HepG2 (cell line): ENCODE results near the gene SMIM44. TPM values are rescaled to one million over a fixed set of nuclear protein-coding genes. Genes with fewer than 3 reads are reported as not detected.
A peak's percentile ranks its signal among the peaks of the same experiment; 100 is the strongest.

Source experiments
- ARNT ChIP-seq: fragments of 450-650 bp; IDR thresholded peaks from 2 replicates; pipeline ENCODE4 v1.6.1; 2017
- CREBL2 ChIP-seq: sonication (generic); formaldehyde crosslinking; IDR thresholded peaks from 2 replicates; pipeline ENCODE4 v1.8.1; 2023; ENCODE audit warnings: missing genetic modification reagents, mild to moderate bottlenecking, borderline replicate concordance
- DR1 ChIP-seq: sonication (generic); formaldehyde crosslinking; IDR thresholded peaks from 2 replicates; pipeline ENCODE4 v1.8.0; 2021; ENCODE audit warnings: mild to moderate bottlenecking, missing genetic modification reagents, inconsistent platforms
- DZIP1 ChIP-seq: sonication (generic); formaldehyde crosslinking; IDR thresholded peaks from 2 replicates; pipeline ENCODE4 v1.5.0; 2020; ENCODE audit warnings: mild to moderate bottlenecking, missing genetic modification reagents
- GABPB1 ChIP-seq: IDR thresholded peaks from 2 replicates; pipeline ENCODE4 v1.6.1; 2016; ENCODE audit warnings: mild to moderate bottlenecking, missing genetic modification reagents, moderate library complexity, missing compliant biosample characterization
- HDAC1 ChIP-seq: sonication (generic); formaldehyde crosslinking; IDR thresholded peaks from 2 replicates; pipeline ENCODE4 v1.5.1; 2020; ENCODE audit warnings: mild to moderate bottlenecking, missing genetic modification reagents
- IKZF1 ChIP-seq: fragments of 450-650 bp; IDR thresholded peaks from 2 replicates; pipeline ENCODE4 v1.7.1; 2016
- KLF12 ChIP-seq: sonication (generic); formaldehyde crosslinking; IDR thresholded peaks from 2 replicates; pipeline ENCODE4 v1.4.0; 2020; ENCODE audit warnings: missing genetic modification reagents, borderline replicate concordance
- KMT2A ChIP-seq: sonication (generic); formaldehyde crosslinking; IDR thresholded peaks from 2 replicates; pipeline ENCODE4 v1.4.0; 2020; ENCODE audit warnings: missing genetic modification reagents
- MEIS1 ChIP-seq: sonication (generic); formaldehyde crosslinking; IDR thresholded peaks from 2 replicates; pipeline ENCODE4 v1.9.0; 2021; ENCODE audit warnings: mild to moderate bottlenecking, missing genetic modification reagents, moderate library complexity, borderline replicate concordance
- NFIB ChIP-seq: sonication (generic); formaldehyde crosslinking; IDR thresholded peaks from 2 replicates; pipeline ENCODE4 v1.9.0; 2021; ENCODE audit warnings: missing genetic modification reagents, mild to moderate bottlenecking, borderline replicate concordance
- NR2F1 ChIP-seq, 2 experiments: fragments of 450-650 bp in 1 of 2; formaldehyde crosslinking in 1 of 2; IDR thresholded peaks; 2 replicates each; pipeline versions ENCODE4 v1.5.0 to v1.6.1; 2016 to 2020; ENCODE audit warnings: mild to moderate bottlenecking in 1 of 2, missing compliant biosample characterization in 1 of 2, missing genetic modification reagents in 1 of 2, moderate library complexity in 1 of 2
- PITX1 ChIP-seq: sonication (generic); formaldehyde crosslinking; IDR thresholded peaks from 2 replicates; pipeline ENCODE4 v1.5.1; 2020; ENCODE audit warnings: mild to moderate bottlenecking, missing genetic modification reagents
- POLR2A ChIP-seq, 2 experiments: IDR thresholded peaks; 2 replicates each; pipeline ENCODE4 v1.6.1; 2011; ENCODE audit warnings: low read depth in 2 of 2, low read length in 2 of 2, mild to moderate bottlenecking in 1 of 2, moderate library complexity in 1 of 2; ENCODE audit not compliant: insufficient read depth in 1 of 2
- SAFB2 ChIP-seq: sonication (generic); formaldehyde crosslinking; IDR thresholded peaks from 2 replicates; pipeline ENCODE4 v1.5.1; 2020; ENCODE audit warnings: missing genetic modification reagents, low read depth, mild to moderate bottlenecking, borderline replicate concordance
- SOX5 ChIP-seq: IDR thresholded peaks from 2 replicates; pipeline ENCODE4 v1.6.1; 2016; ENCODE audit warnings: borderline replicate concordance
- SOX6 ChIP-seq, 2 experiments: fragments of 450-650 bp in 1 of 2; sonication (generic) in 1 of 2; formaldehyde crosslinking in 1 of 2; IDR thresholded peaks; 2 replicates each; pipeline versions ENCODE4 v1.4.0 to v1.6.1; 2017 to 2020; ENCODE audit warnings: antibody characterized with exemption in 1 of 2, mild to moderate bottlenecking in 1 of 2, missing genetic modification reagents in 1 of 2
- TBX2 ChIP-seq: sonication (generic); formaldehyde crosslinking; IDR thresholded peaks from 2 replicates; pipeline ENCODE4 v1.5.0; 2020; ENCODE audit warnings: missing genetic modification reagents, mild to moderate bottlenecking, borderline replicate concordance
- TRAFD1 ChIP-seq: sonication (generic); formaldehyde crosslinking; IDR thresholded peaks from 2 replicates; pipeline ENCODE4 v1.5.1; 2020; ENCODE audit warnings: missing genetic modification reagents, mild to moderate bottlenecking, borderline replicate concordance
- ZNF124 ChIP-seq: sonication (generic); formaldehyde crosslinking; IDR thresholded peaks from 2 replicates; pipeline ENCODE4 v1.4.0; 2020; ENCODE audit warnings: missing genetic modification reagents
- ZNF230 ChIP-seq: sonication (generic); formaldehyde crosslinking; IDR thresholded peaks from 2 replicates; pipeline ENCODE4 v1.4.0; 2020; ENCODE audit warnings: mild to moderate bottlenecking, missing genetic modification reagents
- ZNF232 ChIP-seq: sonication (generic); formaldehyde crosslinking; IDR thresholded peaks from 2 replicates; pipeline ENCODE4 v1.4.0; 2020; ENCODE audit warnings: missing genetic modification reagents, borderline replicate concordance
- ZNF484 ChIP-seq: sonication (generic); formaldehyde crosslinking; IDR thresholded peaks from 2 replicates; pipeline ENCODE4 v1.5.1; 2020; ENCODE audit warnings: mild to moderate bottlenecking, low read depth, missing genetic modification reagents, borderline replicate concordance
- ZNF878 ChIP-seq: sonication (generic); formaldehyde crosslinking; IDR thresholded peaks from 2 replicates; pipeline ENCODE4 v1.8.1; 2023; ENCODE audit warnings: mild to moderate bottlenecking, missing genetic modification reagents, moderate library complexity
- ZSCAN25 ChIP-seq: sonication (generic); formaldehyde crosslinking; IDR thresholded peaks from 2 replicates; pipeline ENCODE4 v1.8.0; 2022; ENCODE audit warnings: mild to moderate bottlenecking, missing genetic modification reagents
- ZSCAN9 ChIP-seq: IDR thresholded peaks from 2 replicates; pipeline ENCODE4 v1.6.1; 2016; ENCODE audit warnings: borderline replicate concordance
- polyA plus RNA-seq, 8 experiments: library from polyadenylated mRNA; depleted of rRNA in 3 of 8; stranded (reverse) in 7 of 8; unstranded in 1 of 8; fragments of >200 nt; fragmentation: Illumina TruSeq in 4 of 8; extraction: Trizol in 4 of 8; gene quantifications; 2 replicates each; pipeline versions ENCODE4 v1.2.1 to v1.2.3, GENCODE V29; 2011 to 2016; ENCODE audit warnings: low read depth in 4 of 8, missing spikeins in 1 of 8, mixed read lengths in 1 of 8; ENCODE audit not compliant: insufficient read depth in 1 of 8
- total RNA-seq, 5 experiments: library from RNA; depleted of rRNA; stranded (reverse); fragments of >200 nt; fragmentation: Illumina TruSeq; extraction: Trizol; gene quantifications; 2 replicates each; pipeline ENCODE4 v1.2.3, GENCODE V29; 2016; ENCODE audit warnings: low read depth in 1 of 5

Gene SMIM44
- total and polyA plus RNA-seq, 2 of the 13 experiments (the other 11 are each of a cell fraction or from before 2014, with no cell fraction given), result not detected

- TF ChIP-seq ZNF878 (CRISPR knock-in tag) (no peak), HDAC1 (CRISPR knock-in tag) (peak; percentile 53), SAFB2 (CRISPR knock-in tag) (peak; percentile 38; the same call in 1 of the 2 replicates), GABPB1 (CRISPR knock-in tag) (peak; percentile 46; the same call in 1 of the 2 replicates), KLF12 (CRISPR knock-in tag) (0 out of 2 replicates have a peak, but pooled peaks have one; percentile 63), ZNF484 (CRISPR knock-in tag) (no peak), DR1 (CRISPR knock-in tag) (peak; percentile 47; the same call in 1 of the 2 replicates), ZNF230 (peak; percentile 52; the same call in 1 of the 2 replicates), ZSCAN25 (peak; percentile 78), PITX1 (CRISPR knock-in tag) (peak; percentile 75; the same call in 1 of the 2 replicates), NFIB (CRISPR knock-in tag) (no peak), ARNT (no peak), SOX5 (CRISPR knock-in tag) (peak; percentile 37; the same call in 1 of the 2 replicates), NR2F1 (CRISPR knock-in tag; IDR thresholded peaks at IDR 0.05) (no peak), ZNF232 (CRISPR knock-in tag) (peak; percentile 23; the same call in 1 of the 2 replicates), TBX2 (CRISPR knock-in tag) (peak; percentile 49; the same call in 1 of the 2 replicates), IKZF1 (no peak), DZIP1 (CRISPR knock-in tag) (0 out of 2 replicates have a peak, but pooled peaks have one; percentile 45), ZSCAN9 (CRISPR knock-in tag) (0 out of 2 replicates have a peak, but pooled peaks have one; percentile 29), TRAFD1 (CRISPR knock-in tag) (no peak), CREBL2 (CRISPR knock-in tag) (no peak), ZNF124 (CRISPR knock-in tag) (peak; percentile 62; the same call in 1 of the 2 replicates), SOX6 (IDR thresholded peaks at IDR 0.05) (no peak), SOX6 (CRISPR knock-in tag; IDR thresholded peaks at IDR 0.05) (peak; percentile 42; the same call in 1 of the 2 replicates), KMT2A (0 out of 2 replicates have a peak, but pooled peaks have one; percentile 21), POLR2A (IDR thresholded peaks at IDR 0.05; ENCODE audit: insufficient read depth in 1 of 2, low read depth in 2 of 2, low read length in 2 of 2) (peak; percentile 24 to 59), MEIS1 (peak; percentile 51; the same call in 1 of the 2 replicates)
Observed at GRCh38 chr19:3480383-3481091, 2.7 kb downstream of the SMIM44 start, which contains the start of gene SMIM24 (continued).
